Stimulated activated CD8-positive, alpha-beta memory T cell treated with anti-CD3 and anti-CD28 coated beads, Interleukin-12 subunit alpha, Interleukin-12 subunit beta, amount 100 ng/mL, for 24 hours (primary cell): Measurements from ENCODE around the gene AKAP10.
"Not testable (repeated sequence)": the region's sequence is repeated elsewhere in the genome, so short reads cannot be mapped to it uniquely, and the experiment has no call there.

ENCODE experiments used
- DNase-seq: peaks from one replicate; pipeline ENCODE4 v3.0.0-alpha.2; 2020; ENCODE audit errors: extremely low read depth

Gene AKAP10

DNA sequence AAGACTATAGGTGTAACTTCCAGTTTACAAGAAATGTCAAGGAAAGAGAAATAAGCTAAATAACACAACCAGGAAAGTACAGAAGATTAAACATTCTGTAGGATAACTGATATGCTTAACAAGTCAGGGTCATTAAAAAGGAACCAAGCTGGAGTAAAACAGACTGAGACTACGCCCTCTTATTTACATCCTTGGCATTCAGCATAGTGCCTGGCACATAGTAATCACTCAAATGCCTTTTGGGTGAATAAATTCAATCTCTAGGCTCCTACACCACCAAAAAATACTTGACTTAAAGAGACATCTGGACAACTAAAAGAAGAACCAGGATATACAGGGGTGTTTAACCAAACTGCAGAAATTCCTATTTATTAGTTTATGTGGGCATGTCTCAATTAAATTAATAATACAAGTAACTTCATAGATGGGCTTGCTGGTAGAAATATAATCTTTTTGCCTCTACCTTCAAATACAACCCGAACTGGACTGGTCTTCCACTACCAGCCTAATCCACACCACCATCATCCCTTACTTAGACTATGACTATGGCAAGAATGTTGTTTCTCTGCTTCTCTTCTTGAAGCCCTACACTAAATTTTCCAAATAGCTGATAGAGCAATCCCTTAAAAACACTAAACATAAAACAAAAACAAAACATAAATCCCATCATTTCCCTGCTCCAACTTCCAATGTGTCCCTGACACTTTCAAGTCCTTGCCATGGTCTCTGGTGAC lies 62.2 kb downstream of the AKAP10 start:
- no peak for DNase-seq

DNA sequence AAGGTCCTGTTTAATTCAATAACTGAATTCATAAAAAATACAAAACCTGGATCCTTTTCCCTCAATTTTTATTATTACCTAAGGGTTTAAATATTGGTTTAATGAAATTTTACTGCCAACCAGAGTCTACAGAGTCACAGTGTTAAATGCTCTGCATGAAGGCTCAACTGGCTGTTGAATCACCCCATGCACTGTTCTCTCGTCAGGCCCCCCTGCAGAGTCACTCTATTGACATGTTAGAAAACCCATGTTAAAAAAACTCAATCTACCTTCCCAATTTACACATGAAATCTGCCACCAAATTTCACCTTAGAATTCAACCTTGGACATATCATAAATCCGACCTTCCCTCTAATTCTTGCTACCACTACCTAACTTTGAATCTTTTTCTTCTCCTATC lies 66.6 kb downstream of the AKAP10 start:
- DNase-seq, result no peak

DNA sequence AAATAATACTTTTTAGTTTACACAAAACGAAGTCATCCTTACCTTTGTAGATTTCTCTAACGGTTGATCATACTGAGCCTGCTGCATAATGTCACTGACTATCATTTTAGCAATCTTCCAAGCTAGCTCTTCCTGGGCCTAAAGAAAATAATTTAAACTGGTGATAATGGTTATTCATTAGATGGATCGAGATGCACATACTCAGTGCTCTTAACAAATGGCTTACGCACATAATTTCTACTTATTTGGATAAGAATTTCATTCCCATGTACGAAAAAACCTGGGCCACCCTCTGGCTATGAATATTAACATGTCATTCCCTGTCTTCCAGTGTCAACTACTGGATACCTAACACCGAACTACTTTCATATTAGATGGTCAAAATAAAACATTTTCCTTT lies 68.5 kb downstream of the AKAP10 start:
- no peak for DNase-seq

DNA sequence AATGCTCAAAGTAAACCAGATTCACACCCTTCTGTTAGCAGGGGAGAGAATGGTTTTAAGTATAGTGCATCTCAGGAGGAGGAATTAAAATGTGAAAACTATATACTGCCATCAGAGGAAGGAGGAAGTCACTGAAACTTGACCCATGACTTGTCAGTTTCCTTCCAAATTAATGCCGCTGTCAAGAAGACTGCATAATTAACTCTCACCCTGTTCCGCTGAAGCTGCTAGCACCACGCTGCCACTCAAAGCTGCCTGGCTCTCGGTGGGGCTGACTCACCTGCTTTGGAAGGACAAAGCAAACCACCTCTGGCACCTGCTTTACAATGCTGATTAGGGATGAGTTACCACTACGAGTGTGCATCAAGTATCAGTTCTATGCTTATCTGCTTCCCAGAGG lies 72.1 kb downstream of the AKAP10 start:
- DNase-seq, result no peak

DNA sequence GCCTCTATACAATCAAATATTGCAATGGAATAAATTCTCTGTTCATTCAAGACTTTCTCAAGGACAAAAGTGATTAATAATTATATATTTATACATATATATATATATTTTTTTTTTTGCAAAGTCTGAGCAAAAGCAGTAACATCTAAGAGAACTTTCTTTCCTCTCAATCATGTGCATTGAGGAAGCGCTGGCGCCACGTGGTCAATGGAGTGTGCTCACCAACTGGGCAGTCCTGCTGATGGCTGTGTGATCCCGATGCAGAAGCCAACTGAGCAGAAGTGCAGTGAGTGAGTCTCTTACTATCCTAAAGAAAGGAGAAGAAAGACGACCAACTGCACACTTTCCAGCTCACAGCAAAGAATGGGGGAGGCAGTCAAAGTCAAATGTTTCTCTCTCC lies 72.7 kb downstream of the AKAP10 start:
- no peak for DNase-seq

DNA sequence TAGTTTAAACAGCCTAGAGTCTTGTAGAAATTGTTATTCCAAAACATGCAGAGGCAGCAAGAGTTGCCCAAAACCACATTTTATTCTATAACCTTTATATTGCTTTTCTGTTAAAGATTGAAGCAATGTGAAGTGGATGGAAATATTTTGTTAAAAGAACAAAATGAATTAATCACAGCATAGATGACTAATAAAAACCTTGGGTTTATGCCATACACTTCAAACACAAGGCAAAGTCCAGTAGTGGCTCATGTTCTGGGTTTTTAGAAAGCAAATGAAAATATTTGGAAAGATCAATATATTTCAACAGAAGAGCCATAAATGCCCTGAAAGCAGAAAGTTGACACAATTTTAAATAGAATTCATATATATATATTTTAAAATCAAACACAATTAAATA lies 73.2 kb downstream of the AKAP10 start:
- no peak for DNase-seq

DNA sequence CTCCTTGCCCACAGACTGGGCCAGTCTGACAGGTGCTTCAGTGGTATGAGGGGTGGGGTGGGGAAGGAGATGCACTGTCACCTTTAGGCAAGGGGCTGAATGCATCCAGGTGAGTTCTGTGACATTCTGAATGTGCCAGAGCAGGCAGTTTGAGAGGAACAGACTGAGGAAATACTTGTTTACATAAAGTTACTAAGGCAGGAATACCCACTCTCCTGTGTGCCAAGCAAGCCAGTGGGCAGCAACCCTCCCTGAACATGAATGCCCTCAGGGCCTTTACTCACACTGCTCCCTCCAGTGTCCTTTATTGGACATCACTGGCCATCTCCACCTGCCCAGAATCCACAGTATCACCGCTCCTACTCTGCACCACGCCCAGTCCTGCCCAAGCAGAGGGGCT lies 76.8 kb downstream of the AKAP10 start:
- DNase-seq, result no peak

DNA sequence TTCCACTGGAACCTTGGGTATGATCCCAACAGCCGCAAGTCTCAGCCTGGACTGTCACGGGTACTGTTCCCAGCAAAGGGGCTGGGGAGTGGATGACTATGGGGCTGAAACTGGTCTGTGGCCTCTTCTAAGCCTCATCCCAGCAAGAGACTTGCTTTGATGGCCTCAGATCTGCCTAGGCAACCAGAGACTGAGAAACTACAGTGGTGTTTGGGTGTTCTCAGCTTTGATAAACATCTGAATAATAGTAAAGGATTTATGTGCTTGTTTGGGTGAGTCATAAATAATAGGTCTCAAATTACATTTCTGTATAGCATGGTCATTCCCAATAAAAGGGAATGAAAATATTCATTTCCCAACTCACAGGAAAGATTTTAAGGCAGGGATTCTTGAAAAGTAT lies 79.7 kb downstream of the AKAP10 start:
- DNase-seq, result no peak

DNA sequence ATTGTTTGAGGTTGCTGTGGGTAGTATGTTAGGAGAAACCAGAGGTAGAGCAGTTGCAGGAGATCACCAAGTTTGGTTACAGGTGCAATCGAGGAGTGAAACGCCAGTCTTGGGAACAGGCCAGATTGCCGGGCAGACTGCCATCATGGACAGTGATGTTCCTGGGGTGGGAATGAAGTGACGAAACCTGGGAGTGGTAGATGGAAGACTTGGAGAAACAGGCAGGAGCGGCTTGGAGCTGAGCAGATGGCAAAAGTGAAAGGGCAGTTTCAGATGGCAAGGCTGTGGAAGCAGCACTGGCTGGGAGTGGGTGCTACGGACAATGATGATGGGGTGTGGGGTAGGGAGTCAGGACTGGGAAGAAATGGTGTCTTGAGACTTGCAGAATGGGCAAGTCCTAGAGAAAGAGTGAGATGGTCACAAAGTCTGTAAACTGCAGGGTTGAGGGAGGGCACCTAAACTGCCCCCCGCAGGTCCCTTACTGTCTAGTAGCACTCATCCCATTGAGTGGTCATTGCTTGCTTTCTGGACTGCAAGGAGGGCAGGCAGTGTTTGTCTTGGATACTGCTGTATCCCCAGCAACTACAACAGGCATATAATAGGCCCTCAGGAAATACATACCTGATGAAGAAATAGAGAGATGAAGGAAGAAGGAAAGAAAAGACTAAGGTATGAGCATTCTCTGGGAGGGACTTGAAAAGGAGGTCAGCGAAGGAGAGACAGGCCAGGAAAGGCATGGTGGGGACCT lies 80.4 kb downstream of the AKAP10 start:
- DNase-seq, result no peak

DNA sequence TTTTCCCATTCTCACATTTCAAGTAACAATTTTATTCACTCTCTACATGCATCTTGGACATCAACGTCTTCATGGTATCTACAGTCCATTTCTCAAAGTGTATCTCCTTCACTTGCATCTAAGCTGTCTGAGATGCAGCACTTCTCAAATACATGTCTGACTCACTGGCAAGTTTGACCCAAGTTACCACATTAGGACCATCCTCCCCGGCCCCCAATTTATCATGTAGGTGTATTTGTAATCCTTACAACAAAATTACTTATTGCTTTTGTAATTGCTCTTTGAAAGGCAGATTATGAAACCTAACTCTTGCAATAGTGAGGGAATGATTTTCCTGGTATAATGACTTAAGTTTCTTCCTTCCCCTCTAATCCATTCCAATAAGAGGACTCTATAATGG lies 80.9 kb downstream of the AKAP10 start:
- DNase-seq, result no peak

DNA sequence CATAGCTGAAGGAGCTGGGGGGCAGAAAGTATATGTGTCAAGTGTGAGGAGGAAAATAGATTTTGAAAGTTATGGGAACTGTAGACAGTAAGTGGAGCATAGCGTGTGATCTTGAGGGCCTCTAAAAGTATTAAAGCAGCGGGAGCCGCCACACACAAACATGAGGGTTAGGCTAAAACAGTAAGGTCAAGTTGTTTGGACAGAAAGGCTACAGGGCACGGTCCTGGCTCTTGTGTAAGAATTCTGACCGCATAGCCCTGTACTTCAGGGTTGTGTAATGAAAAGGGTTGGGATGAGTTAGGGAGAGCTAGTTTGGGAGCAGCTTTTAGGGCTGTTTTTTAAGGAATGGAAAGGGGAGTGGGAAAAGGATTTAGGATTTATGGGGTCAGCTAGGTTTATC lies 87.1 kb downstream of the AKAP10 start:
- not testable (repeated sequence) for DNase-seq

DNA sequence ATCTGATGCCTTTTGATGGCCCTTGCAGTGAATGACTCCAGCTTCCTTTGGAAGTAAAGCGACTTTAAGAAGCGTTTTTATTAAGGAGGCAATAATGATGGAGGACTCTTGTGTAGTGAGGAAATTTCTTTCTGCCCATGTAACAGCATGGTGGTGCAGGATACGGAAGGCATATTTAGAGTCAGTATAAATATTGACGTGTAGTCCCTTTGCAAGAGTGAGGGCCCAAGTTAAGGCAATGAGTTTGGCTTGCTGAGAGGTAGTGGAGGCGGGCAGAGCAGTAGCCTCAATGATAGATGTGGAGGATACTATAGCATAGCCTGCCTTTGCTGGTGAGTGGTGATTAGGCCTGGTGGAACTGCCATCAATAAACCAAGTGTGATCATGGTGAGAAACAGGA lies 87.6 kb downstream of the AKAP10 start:
- not testable (repeated sequence) for DNase-seq

DNA sequence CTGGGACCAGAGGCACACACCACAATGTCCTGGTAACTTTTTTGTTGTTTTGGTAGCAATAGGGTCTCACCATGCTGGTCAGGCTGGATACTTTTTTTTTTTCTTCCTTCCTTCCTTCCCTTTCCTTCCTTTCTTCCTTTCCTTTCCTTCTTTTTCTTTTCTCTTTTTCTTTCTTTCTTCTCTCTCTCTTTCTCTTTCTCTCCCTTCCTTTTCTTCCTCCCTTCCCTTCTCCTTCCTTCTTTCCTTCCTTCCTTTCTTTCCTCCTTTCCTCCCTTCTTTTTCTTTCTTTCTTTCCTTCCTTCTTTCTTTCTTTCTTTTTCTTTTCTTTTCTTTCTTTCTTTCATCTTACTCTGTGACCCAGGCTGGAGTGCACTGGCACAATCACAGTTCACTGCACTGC lies 91.5 kb downstream of the AKAP10 start:
- DNase-seq, result no peak

DNA sequence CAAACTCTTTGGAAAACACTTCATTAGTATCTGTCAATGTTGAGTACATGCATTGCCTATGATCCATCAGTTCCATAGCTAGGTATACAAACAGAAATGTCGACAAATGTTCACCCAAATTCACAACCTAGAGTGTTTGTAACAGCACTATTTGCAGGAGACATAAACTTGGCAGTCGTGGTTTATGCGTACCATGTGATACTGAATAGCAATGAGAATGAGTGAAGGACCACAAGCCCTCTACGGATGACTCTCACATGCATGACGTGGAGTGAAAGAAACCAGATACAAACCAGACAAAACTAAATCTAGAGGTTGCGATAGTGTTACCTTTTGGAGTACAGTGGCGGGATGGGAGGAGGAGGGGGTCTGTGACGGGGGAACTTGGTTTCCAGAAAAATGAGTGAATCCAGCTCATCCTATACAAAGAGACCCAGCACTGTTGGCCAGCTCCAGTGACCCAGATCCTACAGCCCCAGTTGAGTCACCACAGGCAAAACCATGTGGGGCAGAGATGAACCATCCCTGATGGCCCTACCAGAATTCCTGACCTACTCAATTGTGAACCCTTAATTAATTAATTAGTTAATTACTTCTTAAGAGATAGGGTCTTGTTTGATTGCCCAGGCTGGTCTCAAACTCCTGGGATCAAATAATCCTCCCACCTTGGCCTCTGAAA lies 94.0 kb downstream of the AKAP10 start:
- DNase-seq, result no peak

DNA sequence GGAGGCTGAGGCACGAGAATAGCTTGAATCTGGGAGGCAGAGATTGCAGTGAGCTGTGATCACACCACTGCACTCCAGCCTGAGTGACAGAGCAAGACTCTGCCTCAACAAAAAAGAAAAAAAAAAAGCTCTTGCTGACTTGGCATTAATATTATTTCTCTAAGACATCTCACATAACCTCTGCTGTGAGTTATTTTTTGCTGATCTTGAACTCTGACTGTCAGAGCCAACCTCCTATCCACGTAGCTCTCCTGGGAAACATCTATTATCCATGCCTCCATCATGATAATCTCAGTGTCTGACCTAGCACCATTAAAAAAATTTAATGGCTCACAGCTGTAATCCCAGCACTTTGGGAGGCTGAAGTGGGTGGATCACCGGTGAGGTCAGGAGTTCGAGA lies 97.2 kb downstream of the AKAP10 start:
- no peak for DNase-seq

DNA sequence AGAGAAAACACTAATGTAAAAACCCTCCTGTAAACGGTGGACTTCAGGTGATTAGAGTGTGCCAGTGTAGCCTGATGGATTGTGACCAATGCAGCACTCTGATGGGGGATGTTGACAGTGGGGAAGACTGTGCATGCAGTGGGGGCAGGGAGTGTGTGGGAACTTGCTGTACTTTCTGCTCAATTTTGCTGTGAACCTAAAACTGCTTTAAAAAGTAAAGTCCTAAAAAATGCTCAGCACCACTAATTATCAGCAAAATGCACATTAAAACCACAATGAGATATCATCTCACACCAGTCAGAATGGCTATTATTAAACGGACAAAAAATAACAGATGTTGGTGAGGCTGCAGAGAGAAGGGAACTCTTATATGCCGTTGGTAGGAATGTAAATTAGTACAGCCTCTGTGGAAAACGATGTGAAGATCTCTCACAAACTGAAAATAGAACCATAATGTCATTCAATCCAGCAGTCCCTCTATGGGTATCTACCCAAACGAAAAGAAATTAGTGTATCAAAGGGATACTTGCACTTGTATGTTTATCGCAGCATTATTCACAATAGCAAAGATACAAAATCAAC lies 100.2 kb downstream of the AKAP10 start:
- DNase-seq, result no peak

DNA sequence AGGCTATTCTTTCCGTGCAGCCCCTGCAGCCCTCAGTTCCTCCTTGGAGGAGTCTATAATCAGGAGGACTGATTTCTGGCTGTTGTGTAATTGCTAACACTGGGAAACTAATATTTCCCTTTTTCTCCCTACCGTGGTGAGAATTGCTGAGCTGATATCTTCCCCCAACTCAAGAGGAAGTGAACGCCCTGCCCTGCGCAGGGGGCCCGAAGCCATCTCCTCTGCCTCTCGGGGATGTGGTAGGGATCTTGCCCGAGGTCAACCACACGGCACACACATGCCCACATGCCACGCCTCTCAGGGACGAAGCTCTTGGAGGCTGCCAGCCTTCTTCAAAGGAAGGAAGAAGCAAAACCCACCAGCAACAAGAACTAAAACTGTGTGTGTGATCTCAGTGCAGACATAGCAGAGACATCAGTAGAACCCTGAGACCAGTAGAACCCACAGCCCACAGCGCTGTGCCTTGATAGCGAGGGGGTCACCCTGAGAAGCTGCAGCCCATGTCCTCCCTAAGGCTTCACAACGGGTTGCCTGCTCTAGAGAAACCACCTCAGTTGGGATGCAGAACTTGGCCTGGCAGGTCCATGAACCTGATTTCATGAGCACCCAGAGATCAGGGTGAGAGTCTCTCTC lies 101.0 kb downstream of the AKAP10 start:
- DNase-seq, result no peak

DNA sequence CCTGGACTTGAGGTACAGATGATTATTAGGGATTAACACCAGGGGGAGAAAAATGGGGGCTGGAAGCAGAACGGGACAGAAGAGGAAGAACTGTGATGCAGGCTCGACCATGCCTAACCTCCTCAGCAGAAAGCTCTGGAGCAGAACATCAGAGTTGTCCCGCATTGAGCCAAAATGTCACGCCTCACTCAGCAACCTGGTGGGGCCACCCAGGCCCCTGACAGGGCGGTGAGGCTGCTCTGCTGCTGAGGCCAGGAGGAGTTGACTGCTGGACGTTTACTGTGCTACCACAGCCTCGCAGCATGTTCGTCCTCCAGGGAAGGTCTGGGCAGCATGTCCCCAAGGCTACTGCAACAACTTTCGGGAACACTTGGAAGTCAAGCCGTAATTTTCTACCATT lies 103.4 kb downstream of the AKAP10 start:
- no peak for DNase-seq

DNA sequence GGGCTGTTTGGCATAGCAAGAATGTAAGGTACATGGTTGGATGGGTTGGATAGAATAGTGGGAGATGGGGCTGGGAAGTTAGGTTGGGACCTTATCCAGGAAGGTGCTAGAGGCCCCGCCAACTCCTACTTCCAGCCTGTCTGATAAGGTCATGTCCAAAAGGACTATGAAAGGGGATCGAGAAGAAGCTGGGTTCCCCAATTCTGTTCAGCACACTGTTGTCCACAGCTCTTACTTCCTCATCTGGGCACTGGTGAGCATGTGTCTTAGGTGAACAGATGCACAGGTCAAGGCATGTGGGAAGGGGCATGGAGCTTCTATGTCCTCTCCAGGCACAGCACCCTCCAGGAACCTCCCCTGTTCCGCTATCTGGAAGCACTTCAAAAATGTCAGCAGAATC lies 104.3 kb downstream of the AKAP10 start:
- no peak for DNase-seq

DNA sequence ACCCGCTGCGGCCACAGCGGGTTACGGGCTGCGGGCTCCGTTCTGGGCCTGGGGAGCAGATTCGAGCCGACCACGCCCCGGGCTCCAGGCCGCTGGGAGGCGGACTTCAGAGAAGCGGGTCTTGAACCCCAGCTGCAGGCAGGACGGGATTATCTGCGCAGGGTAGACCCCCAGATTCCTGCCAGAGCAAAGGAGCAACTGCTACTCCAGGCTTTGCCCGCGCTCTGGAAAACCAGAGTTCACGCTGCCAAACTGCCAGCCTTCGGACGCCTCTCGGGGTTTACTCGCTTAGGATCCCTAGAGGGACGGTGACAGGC lies 109.6 kb downstream of the AKAP10 start:
- DNase-seq, result no peak

DNA sequence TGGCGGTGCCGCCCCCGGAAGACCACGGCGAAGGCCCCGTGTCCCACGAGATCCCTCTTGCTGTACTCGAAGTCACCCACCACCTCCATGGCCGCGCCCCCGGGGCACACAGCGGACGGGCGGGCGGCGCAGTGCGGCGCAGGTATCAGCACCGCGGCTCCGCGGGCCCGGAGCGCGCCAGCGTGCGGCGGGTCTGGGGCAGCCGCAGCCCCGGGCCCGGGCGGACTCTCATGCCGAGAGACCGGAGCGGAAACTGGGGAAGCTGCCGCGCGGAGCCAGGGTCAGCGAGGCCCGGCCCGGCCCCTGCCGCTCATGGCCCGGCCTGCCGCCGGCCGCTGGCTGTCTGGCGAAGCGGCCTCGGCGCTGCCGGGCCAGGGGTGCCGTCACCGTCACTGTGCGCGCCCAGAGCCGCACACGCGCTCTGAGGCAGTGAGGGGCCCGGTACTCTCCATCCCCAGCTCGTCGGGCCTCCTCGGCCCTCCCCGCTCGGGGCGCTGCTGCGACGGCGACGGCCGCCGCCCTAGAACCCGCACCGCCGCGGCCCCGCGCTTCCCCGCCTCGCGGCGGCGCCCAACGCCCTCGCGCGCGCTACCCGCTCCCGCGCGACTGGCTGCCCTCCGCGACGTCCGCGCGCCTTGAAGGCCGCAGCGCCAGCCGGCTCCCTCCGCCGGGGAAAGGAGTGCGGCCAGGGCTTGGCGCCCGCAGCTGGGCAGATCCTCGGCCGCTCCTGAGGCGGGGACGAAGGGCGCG lies 110.1 kb downstream of the AKAP10 start, which contains the start of gene ULK2:
TSS of gene ULK2 (minus strand) at position 608 of the 750 bp plus-strand sequence. CDS start at position 89, 519 bp downstream.
- DNase-seq, result no peak

DNA sequence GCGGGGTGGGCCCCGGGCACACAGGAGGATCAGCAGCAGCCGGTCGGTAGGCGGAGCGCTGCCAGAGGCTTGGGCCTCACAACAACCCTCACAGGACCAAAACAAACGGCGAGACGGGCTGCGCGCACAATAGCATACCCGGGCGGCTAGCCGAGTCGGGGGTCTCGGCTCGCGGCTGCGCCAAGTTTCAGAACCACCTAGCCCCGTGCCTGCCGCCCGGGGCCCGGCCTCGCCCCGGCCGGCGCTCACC lies 110.6 kb downstream of the AKAP10 start:
- no peak for DNase-seq
